ENCODE results near the gene DAPP1.
"Not testable (repeated sequence)": the region's sequence is repeated elsewhere in the genome, so short reads cannot be mapped to it uniquely, and the experiment has no call there.

Gene DAPP1

DNA sequence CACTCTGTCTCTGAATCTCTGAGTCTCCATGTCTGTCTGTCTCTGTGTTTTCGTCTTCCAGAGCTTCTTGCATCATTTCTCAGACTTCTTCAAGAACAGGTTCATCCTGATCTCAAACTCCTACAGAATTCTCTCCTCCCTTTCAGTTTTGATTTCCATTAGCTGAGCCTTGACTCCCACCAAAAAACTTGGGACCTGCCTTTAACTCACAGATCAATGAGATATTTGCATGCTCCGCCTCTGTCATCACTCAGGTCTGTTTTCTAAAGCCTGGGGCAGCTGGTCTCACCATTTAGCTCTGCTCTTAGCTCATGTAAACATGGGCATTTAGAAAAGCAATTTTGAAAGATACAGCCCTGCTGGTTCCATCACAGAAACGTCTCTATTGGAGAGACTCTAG lies 8.6 kb downstream of the DAPP1 start:
- no peak for DNase-seq

DNA sequence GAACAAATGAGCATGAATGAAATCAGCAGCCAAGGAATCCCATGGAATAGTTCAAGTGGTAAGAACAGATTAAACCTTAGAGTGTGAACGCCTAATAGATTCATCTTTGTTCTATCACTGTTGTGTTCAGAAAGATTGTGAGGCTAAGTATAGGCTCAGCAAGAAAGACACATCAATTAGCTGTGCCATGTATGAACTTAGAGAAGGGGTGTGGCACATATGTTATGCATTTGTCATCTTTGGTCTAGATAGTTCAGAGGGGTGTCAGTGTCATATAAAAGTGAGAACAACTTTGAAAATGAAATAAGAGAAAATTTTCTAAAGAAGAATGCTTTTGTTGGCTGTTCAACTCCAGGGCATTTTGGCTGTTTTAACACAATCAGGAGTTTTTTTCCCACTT lies 9.4 kb downstream of the DAPP1 start:
- DNase-seq, result no peak

DNA sequence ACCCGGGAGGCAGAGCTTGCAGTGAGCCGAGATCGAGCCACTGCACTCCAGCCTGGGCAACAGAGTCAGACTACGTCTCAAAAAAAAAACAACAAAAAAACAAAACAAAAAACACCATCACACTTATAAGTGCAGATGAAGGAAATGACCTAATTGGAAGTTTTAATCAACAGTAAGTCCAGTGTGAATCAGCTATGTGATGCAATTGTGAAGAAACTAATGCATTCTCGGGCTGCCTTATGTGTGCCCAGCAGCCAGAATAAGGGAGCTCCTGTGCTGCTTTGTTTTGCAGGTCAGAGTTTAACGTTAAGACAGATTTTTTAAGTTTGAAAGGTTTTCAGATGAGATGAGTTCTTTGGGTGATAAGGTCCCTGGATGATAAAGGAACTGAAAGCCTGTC lies 10.8 kb downstream of the DAPP1 start:
- DNase-seq, result no peak

DNA sequence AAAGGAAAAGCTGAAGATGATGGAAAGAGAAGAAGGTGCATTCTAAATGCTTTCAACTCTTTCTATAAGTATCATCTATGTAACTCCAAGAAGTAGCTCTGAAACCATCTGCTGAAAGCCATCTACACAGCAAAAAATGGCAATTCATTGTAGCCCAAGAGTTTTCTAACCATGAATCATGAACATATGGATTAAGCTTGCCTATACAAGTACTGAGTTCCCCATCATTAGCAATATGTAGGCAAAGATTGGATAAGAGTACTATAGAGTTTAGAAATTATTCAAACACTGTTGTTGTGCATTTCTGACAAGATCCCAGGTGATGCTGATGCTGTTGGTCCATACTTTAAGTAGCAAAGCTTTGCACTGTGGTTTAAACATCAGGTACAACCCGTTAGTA lies 11.2 kb downstream of the DAPP1 start:
- no peak for DNase-seq

DNA sequence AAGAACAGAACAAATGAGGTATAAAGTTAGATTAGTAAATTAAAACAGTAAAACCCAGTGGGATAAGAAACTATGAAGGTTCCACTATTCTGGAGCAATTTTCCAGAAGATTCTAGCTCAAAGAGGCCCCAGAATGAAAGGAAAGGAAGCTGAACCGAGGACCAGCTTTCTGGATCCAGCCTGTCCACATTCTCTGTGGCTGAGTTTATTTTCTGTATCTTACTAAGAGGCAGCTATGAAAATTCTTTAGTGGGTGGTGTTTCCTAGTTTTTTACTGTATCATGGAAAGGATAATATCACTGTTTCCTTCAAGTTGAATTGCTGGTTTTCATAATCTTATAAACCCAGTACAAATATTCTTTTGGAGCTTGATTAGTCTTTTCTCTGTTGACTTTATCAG lies 11.8 kb downstream of the DAPP1 start:
- no peak for DNase-seq

DNA sequence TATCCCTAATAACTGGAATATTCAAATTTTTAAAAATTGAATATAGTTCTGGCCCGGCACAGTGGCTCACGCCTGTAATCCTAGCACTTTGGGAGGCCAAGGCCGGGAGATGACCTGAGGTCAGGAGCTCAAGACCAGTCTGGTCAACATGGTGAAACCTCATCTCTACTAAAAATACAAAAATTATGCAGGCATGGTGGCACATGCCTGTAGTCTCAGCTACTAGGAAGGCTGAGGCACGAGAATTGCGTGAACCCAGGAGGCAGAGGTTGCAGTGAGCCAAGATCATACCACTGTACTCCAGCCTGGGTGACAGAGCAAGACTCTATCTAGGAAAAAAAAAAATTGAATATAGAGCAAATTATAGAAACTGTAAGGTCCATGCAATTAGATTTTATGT lies 13.4 kb downstream of the DAPP1 start:
- DNase-seq, result not testable (repeated sequence)

DNA sequence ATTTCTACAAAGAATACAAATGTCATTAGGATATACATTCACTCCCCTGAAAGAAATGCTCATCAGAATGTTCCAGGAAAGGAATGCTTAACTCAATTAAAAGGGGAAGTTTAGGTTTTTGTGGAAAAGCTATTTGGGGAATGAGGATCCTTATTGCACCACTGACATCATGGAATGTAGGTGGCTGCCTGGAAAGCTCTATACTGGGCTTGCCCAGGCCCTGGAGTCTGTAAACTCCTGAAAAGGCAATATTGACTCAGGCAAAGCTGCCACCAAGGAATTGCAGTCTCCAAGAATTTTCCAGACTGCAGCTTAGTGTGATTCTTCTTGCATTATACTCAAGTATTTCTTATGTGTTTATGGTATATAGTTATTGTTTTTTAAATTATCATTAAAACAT lies 15.7 kb downstream of the DAPP1 start:
- DNase-seq, result no peak

DNA sequence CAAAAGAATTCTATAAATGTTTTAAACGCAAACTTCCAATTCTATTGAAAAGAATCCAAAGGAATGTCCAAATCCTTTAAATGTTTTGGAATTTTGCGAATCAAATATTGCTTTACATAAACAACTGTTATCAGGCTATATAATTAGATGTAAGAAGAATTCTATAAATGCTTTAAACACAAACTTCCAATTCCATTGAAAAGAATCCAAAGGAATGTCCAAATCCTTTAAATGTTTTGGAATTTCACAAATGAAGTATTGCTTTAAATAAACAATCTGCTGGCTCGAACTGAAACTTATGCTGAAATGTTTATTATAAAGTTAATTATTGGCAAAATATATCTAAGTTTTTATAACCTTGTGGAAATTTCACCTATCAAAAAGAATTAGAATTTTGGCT lies 16.1 kb downstream of the DAPP1 start:
- DNase-seq, result no peak

DNA sequence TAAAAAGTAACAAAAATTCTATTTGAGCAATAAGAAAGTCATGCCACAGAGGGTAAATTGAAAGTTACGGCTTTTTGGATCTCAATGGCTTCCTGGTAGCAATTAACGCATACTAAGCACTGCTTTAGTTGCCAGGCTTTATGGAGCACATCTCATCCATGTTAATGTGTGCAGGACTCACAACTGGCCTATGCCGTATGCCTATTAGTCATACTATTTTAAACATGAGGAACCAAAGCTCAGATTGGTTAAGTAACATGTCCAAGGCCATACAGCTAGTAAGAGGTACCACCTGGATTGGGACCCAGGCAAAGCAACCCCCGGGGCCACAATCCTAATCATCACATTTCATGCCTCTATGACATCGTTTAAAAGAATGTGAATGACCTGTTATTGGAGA lies 17.1 kb downstream of the DAPP1 start:
- DNase-seq, result no peak

DNA sequence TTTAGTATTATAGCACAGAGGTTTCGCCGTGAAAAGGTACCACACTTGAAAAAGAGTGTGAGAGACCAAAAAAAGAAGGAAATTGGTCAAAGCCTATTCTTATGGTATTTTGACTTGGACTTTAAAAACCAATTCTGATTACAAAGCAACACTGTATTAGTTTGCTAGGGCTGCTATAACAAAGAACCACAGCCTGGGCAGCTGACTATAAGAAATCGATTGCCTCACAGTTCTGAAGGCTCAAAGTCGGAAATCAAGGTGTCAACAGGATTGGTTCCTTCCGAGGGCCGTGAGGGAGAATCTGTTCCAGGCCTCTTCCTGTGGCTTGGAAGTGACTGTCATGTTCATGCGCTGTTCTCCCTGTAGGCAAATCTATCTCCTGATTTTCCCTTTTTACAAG lies 17.9 kb downstream of the DAPP1 start:
- DNase-seq, result no peak

DNA sequence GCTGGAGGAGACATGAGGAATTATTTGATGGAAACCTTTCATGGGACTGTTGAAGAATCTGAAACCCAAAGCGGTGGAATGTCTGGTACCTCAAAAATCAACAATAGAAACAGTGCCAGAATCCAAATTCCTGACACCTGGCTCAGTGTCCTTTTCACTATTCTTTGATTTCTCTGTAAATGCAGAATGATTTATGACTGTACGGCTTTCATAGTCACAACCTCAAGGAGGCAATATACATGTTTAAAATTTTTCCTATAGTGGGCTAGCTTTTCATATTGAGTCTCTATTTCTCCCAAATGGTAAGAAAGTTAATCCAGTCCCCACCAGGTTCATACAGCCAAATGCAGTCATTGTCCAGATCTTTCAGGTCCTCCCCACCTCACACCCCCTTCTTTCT lies 19.3 kb downstream of the DAPP1 start:
- no peak for DNase-seq

DNA sequence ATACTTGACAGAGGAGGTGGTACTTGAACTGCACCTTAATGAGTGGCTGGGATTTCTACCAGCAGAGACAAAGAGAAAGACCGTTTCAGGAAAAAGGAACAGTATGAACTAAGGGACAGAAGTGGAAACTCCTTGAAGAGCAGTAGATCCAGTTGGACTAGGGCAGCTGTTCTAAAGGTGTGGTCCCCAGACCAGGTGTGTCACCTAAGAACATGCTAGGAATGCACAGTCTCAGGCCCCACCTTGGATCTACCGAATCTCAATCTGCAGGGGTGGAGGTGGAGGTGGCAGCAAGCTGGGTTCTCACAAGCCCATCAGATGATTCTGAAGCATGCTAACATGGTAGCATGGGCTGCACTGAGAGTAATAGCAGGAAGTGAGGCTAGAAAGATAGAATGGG lies 22.3 kb downstream of the DAPP1 start:
- no peak for DNase-seq

DNA sequence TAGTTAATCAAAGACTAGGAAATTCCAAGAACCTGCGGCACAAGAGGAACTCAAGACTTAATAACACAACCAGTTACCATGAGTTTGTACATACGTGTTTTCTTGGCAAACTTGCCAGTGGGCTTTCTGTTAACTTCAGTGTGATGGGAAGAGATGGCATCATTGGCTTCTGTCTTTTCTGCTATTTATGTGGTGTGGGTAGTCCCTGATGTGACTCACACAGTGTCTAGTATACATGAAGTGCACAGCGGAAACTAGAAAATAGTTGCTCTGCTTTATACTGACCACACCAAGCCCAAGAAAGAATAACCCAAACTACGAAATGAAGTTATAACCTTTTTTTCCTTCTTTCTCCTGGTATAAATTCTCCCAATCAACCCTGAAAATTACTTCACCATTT lies 24.5 kb downstream of the DAPP1 start:
- no peak for DNase-seq

DNA sequence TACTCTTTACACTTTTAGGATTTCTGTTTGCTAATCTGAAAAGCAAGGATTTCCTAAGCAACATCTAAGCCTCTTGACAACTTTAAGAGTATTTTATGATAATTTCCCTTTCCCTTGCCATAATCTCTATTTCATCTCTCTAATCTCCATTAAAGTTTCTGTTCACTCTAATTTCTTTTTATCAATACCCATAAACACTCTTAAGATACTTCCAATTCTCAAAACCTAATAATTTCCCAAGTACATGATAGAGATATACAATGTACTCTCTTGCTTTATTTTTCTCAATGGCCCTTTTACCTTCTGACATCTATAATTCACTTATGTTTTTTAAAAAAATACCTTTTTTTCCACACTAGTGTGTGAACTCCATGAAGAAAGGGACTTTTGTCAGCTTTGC lies 26.8 kb downstream of the DAPP1 start:
- no peak for DNase-seq

DNA sequence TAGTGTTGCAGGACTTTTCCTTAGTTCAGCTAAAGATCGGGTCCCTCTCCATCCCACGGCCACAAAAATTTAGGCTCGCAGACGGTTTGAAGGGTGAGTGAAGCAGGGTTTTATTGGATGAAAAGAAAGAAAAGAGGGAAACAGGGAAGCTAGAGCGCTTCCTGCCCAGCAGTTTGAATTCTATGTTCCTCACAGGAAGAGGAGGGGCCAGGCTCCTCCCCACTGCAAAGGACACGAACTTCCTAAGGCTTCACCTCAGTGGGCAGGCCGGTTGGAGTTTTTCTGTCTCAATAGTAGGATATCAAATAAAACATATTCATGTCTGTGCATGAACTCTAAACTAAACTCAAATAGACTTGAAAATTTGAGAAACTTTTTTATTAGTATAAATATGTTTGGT lies 27.4 kb downstream of the DAPP1 start:
- DNase-seq, result no peak

DNA sequence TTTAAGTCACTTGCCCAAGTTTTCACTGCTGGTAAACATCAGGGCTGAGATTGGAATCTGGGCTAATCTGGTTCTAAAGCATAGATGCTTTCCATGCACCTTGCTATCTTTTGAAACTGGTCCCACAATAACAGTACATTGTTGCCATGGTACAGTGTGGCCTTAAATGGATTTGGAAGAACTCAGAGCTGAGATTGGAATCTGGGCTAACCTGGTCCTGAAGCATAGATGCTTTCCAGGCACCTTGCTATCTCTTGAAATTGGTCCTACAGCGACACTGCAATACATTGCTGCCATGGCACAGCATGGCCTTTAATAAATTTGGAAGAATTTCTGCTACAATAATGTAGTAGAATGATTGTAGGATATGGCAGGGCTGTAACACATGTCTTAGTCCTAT lies 28.6 kb downstream of the DAPP1 start:
- DNase-seq, result no peak

DNA sequence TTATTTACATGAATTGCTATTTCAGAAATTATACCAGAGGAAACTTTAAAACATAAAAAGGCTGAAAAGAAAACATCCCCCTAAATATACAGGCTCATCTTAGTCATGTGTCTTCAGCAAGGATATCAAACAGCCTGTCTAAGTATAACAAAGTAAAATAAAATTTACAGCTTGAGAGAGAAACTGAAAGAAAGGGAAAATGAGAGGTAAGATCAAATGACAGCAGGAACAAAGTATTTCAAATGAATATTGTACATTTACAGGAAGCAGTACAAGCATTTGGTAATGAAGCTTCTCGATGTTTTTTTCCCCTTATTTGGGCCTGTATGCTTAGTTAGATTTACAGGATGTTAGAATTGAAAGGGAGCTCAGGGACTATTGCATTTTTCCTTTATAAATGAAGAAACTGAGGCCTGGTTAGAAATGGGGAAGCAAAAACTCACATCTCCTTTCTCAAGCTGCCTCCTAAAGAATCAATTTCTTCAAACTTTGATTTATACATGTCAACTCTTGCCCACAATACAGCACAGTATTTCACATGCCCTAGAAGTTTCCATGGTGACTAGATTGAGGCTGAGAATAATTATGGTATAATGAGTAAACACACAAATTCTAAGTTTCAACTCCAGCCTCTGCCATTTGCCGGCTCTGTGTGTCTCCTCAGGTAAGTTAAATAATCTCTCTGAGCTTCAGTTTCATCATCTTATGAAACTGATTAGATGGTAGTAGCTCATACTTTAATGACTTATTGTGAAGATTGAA lies 29.3 kb downstream of the DAPP1 start:
- DNase-seq, result no peak

DNA sequence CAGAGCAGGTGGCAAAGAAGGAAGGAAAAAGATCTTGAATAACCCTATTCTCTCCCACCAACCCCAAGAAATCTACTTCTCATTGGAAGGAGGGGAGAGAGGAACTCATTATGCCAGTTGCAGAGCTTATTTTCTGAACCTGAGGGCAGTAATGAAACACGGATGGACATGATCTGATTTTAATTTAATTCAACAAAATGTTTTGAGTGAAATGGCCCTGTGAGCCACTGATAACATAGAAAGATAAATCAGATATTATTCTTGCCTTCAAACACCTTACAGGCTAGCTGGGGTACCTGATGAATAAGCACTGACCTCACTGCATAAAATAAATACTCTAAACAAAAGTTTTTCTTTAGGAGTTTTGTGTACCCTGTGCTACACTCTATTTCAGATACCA lies 30.3 kb downstream of the DAPP1 start:
- no peak for DNase-seq

DNA sequence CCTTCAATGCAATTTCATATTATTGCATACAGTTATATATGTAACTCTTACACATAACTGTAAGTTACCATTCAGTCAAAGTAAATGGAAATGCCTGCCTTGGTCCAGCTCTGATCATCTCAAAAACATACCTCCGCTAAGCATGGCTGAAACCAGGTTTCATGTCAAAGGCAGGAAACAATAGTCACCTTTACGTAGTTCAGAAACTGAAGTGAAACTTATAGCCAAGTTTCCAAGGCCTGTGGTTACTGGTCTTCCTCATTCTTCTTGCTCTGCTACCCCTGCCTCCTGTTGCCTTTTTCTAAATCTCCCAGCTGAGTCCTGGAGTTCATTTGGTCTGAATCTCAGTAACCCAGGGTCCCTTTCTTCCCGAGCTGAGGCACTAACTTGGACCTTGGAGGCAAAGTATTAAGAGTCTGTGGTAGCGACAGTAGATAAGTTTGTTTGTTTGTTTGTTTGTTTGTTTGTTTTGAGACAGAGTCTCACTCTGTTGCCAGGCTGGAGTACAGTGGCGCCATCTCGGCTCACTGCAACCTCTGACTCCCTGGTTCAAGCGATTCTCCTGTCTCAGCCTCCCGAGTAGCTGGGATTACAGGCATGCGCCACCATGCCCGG lies 30.8 kb downstream of the DAPP1 start:
- no peak for DNase-seq

DNA sequence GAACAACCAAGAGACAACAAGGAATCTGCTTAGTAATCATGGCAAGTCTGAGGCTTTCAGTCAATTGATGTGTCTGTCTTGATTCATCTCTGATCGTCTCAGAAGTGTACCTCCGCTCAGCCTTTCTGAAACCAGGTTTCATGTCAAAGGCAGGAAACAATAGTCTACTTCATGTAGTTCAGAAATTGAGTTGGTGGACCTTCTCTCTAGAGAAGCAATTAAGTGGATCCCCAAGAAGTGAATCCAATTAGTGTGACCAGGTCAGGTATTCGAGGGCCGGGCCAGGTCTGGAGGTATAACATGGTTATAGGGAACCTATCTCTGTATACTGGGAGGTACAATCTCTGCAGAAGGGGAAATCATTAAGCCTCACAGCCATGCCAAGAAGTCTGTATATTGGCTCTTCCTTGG lies 32.0 kb downstream of the DAPP1 start:
- DNase-seq, result no peak

DNA sequence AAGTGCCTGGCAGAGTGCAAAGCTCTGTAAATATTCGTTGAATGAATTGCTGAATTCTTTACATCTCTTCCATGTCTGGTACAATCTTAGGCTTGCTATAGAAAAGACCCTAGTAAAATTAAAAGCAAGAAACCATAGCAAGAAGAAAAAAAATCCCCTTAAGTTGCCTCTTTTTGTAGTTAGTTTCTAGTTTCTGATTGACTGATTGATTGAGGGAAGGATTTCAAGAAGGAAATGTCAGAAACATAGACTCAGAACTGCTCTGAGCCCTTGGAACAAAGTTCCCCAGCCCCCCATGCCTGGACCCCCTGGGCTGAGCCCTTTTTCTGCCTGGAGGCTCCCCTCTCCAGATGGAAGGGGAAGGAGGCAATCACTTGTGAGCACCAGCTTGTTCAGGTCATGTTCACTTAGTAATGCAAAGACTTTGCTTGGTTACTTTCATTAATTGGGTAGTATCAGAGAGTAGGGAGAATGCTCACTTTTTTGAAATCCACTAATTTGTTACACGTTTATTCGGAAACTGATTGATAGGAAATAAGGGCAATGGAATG lies 35.6 kb downstream of the DAPP1 start:
- no peak for DNase-seq

DNA sequence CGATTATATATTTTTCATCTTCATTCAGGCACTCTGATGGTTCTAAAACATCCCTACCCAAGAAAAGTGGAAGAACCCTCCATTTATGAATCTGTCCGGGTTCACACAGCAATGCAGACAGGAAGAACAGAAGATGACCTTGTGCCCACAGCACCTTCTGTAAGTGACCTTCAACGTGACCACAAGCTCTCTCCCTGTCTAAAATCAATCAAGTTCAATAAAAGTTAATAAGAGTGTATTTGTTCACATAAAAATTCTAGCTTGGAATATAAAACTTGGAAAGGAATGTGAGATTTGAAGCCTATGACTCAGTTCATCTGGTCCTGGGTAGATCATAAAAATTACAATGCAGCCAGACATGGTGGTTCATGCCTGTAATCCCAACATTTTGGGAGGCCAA lies 36.6 kb downstream of the DAPP1 start:
- no peak for DNase-seq

DNA sequence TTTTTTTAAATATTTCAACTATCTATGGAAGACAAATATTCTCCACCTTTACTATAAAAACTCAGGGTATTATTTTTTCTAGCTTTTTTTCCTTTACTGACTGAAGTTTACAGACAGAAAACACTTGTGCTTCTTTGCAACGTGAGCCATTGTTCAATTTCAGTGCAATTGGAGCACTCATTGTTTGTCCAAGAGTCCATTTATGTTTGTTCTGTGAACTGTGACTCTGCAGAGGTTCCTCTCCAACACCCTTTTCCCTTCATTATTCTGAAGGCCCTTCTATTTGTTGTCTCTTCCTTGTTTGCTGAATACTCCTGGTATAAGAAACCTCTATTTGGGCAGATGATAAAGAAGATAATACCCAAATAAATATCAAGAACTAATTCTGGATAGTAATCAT lies 37.4 kb downstream of the DAPP1 start:
- no peak for DNase-seq

DNA sequence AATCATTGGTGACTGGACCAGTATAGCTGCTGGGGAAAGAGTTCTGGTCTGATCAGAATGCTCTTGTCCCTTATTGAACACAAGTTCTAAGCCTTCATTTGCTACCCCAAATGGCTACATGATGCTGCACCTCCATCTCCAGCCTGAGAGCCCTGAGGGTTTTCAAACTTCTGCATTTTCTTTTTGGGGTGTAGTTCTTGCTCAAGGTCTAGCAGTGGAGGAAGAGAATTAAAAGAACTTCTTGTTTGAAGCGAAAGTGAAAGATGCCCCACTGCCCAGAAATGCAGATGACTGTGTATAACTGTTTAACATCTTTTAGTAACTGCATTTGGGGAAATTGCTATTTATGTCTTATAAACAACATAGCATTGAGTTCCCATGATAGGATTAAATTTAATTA lies 39.1 kb downstream of the DAPP1 start:
- no peak for DNase-seq

DNA sequence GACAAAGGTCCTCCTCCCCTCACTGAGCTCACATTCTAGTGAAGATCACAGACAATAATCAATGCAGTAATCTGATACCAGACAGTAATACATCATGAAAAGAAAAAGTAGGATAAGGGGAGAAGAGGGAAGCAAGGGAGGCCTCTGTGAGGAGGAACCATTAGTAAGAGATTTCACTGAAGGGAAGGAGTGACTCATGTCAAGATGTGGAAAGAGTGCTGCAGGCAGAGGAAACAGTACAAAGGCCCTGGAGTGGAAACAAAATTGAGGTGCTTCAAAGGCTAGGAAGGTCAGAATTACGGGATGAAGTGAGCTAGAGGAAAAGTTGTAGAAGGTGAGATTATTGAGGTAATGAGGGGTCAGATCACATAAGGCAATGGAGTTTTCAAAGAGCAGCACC lies 39.5 kb downstream of the DAPP1 start:
- no peak for DNase-seq
